Body of pancreas (tissue), 4 donors: Measurements from ENCODE around the gene SPATS2. TPM values are rescaled to one million over a fixed set of nuclear protein-coding genes. Genes with fewer than 3 reads are reported as not detected.

ENCODE experiments used
- ATAC-seq: fragments of 150-250 bp; one replicate; pipeline ENCODE4 v1.9.1; 2016
- DNase-seq, 4 donors: peaks; one replicate each; pipeline ENCODE4 v3.0.0-alpha.2; 2019
- H3K27ac ChIP-seq, 4 donors: fragments of 200-600 bp; sonication (generic); 1 replicate in 3 of 4; 2 replicates in 1 of 4; pipeline versions ENCODE4 v1.5.1 to v1.6.1; 2016 to 2019; ENCODE audit warnings: mild to moderate bottlenecking in 1 of 4, mixed read lengths in 1 of 4, moderate library complexity in 1 of 4
- H3K27me3 ChIP-seq, 2 donors: fragments of 200-600 bp; sonication (generic); one replicate each; pipeline ENCODE4 v1.6.0; 2016; ENCODE audit warnings: mild to moderate bottlenecking in 1 of 2
- H3K36me3 ChIP-seq, 2 donors: fragments of 200-600 bp; sonication (generic); replicated peaks in 1 of 2; 2 replicates each; pipeline ENCODE4 v1.5.1; 2016; ENCODE audit warnings: low read depth in 2 of 2; ENCODE audit not compliant: insufficient read depth in 1 of 2
- H3K4me1 ChIP-seq: fragments of 200-600 bp; sonication (generic); one replicate; pipeline ENCODE4 v1.6.0; 2016
- H3K4me3 ChIP-seq, 2 donors: fragments of 200-600 bp; sonication (generic); 1 replicate in 1 of 2; 2 replicates in 1 of 2; pipeline ENCODE4 v1.5.1; 2016 to 2019
- H3K9me3 ChIP-seq, 3 donors: fragments of 200-600 bp; sonication (generic); 1 replicate in 2 of 3; 2 replicates in 1 of 3; pipeline ENCODE4 v1.5.1; 2016
- CTCF ChIP-seq, 7 experiments: fragments of 450-650 bp in 4 of 7; fragments of 200-600 bp in 3 of 7; sonication (generic) in 3 of 7; IDR thresholded peaks; one replicate each; pipeline ENCODE4 v1.5.1; 2016 to 2019; ENCODE audit warnings: antibody characterized with exemption in 7 of 7
- POLR2A ChIP-seq, 3 donors: fragments of 450-650 bp; IDR thresholded peaks; one replicate each; pipeline ENCODE4 v1.6.1; 2016; ENCODE audit warnings: antibody characterized with exemption in 3 of 3, mild to moderate bottlenecking in 2 of 3
- WGBS, 2 donors: methylation state at CpG; one replicate each; pipeline ENCODE4 v1.1.5; 2017; 5-methylcytosine and 5-hydroxymethylcytosine counted together
- intact Hi-C: fragments of 100-400 bp; cut with DNase I; formaldehyde crosslinking; loops from one replicate; pipeline ENCODE4 v1.15.1; 2023
- total RNA-seq, 2 donors: library from RNA; depleted of rRNA; stranded (reverse); fragments of >200 nt; gene quantifications; one replicate each; pipeline ENCODE4 v1.1.0, GENCODE V29; 2016

SPATS2 gene
- total RNA-seq, 2 donors from 2014 or later, result 10.9 to 17.5 TPM

GRCh38 chr12:49521389-49521788 lies 154.1 kb downstream of the SPATS2 start:
- Histone ChIP-seq H3K4me3 (no peak overlapping the region), H3K36me3 (no peaks in the 10 kb centered on the region), H3K9me3 (no peaks in the 10 kb centered on the region), H3K27me3 (no peaks in the 10 kb centered on the region), H3K4me1 (peaks cover 10% of the 10 kb centered on the region), H3K27ac (no peak overlapping the region)
- ATAC-seq (no peak), DNase-seq (no peak)
- intact Hi-C loops, result no loop called here
- TF ChIP-seq CTCF (IDR thresholded peaks at IDR 0.05) (no peak), POLR2A (IDR thresholded peaks at IDR 0.05) (no peak)
- WGBS, 2 donors, result 67 to 74% methylated on average over 4 of the region's 4 CpGs

GRCh38 chr12:49524660-49525324 lies 157.5 kb downstream of the SPATS2 start:
- WGBS, 2 donors, result 42 to 45% methylated on average over 6 of the region's 6 CpGs
- TF ChIP-seq POLR2A (IDR thresholded peaks at IDR 0.05) (no peak), CTCF (IDR thresholded peaks at IDR 0.05) (no peak)
- Histone ChIP-seq H3K27ac (peak overlapping the region in 3 of 4 donors; percentile 10 to 62 (median 13)), H3K36me3 (no peaks in the 10 kb centered on the region), H3K4me1 (peaks cover 10% of the 10 kb centered on the region), H3K9me3 (no peaks in the 10 kb centered on the region), H3K4me3 (no peak overlapping the region), H3K27me3 (no peaks in the 10 kb centered on the region)
- intact Hi-C loops, result no loop called here
- ATAC-seq, result peak; percentile 71
- peak in 3 of 4 donors; percentile 56 to 66 (median 65) for DNase-seq

GRCh38 chr12:49525942-49526341 lies 158.7 kb downstream of the SPATS2 start:
- peaks cover 10% of the 10 kb centered on the region for H3K4me1 ChIP-seq
- no peak for ATAC-seq
- no peaks in the 10 kb centered on the region for H3K27me3 ChIP-seq
- no peak overlapping the region for H3K4me3 ChIP-seq
- H3K27ac ChIP-seq, result no peak overlapping the region
- no peaks in the 10 kb centered on the region for H3K9me3 ChIP-seq
- TF ChIP-seq POLR2A (IDR thresholded peaks at IDR 0.05) (no peak), CTCF (IDR thresholded peaks at IDR 0.05) (no peak)
- WGBS, 2 donors, result 95 to 99% methylated on average over 5 to 7 of the region's 7 CpGs
- intact Hi-C loops, result no loop called here
- DNase-seq, result no peak
- no peaks in the 10 kb centered on the region for H3K36me3 ChIP-seq

- no peak for TF ChIP-seq POLR2A (IDR thresholded peaks at IDR 0.05)
- no peak for TF ChIP-seq CTCF (IDR thresholded peaks at IDR 0.05)
- DNase-seq (no peak), ATAC-seq (no peak)
- Histone ChIP-seq H3K27me3 (no peaks in the 10 kb centered on the region), H3K4me3 (no peak overlapping the region), H3K9me3 (no peaks in the 10 kb centered on the region), H3K27ac (no peak overlapping the region), H3K4me1 (peaks cover 10% of the 10 kb centered on the region), H3K36me3 (no peaks in the 10 kb centered on the region)
- intact Hi-C loops, result no loop called here
- 77 to 85% methylated on average over 7 of the region's 7 CpGs for WGBS, 2 donors
Observed at GRCh38 chr12:49527361-49528130, 160.3 kb downstream of the SPATS2 start.
